ENCODE results near the gene DNAH8. TPM values are rescaled to one million over a fixed set of nuclear protein-coding genes. Genes with fewer than 3 reads are reported as not detected.

The DNAH8 gene
- total RNA-seq, 4 donors from 2014 or later, result under 0.01 TPM; not detected in 3

DNA sequence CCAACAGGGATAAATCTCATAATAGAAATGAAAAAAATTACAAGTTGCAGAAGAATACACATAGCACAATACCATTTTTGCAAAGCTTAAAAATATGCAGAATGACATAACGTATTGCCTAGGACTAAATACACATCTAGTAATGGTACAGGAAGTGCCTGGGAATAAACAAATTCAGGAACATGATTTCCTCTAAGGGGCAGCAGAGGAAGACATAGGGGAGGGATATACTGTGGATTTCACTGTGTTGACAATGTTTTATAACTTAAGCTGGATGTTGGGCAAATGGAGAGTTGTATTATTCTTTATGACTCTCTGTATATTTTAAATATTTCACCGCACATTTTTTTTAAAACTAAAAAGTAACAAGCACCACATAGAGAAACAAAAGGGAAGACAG is 6.6 kb upstream of the DNAH8 start:
- no peak for DNase-seq (ENCODE audit: extremely low spot score)
- no peak overlapping the region for H3K27ac ChIP-seq (replicated peaks in 1 of 4)
- H3K4me3 ChIP-seq, result no peak overlapping the region
- WGBS, result 32% methylated on average over 2 of the region's 2 CpGs
- TF ChIP-seq EP300 (IDR thresholded peaks at IDR 0.05) (no peak), POLR2AphosphoS5 (IDR thresholded peaks at IDR 0.05) (no peak), POLR2A (IDR thresholded peaks at IDR 0.05; ENCODE audit: low read depth) (no peak)
- TF ChIP-seq, protein P1, sequence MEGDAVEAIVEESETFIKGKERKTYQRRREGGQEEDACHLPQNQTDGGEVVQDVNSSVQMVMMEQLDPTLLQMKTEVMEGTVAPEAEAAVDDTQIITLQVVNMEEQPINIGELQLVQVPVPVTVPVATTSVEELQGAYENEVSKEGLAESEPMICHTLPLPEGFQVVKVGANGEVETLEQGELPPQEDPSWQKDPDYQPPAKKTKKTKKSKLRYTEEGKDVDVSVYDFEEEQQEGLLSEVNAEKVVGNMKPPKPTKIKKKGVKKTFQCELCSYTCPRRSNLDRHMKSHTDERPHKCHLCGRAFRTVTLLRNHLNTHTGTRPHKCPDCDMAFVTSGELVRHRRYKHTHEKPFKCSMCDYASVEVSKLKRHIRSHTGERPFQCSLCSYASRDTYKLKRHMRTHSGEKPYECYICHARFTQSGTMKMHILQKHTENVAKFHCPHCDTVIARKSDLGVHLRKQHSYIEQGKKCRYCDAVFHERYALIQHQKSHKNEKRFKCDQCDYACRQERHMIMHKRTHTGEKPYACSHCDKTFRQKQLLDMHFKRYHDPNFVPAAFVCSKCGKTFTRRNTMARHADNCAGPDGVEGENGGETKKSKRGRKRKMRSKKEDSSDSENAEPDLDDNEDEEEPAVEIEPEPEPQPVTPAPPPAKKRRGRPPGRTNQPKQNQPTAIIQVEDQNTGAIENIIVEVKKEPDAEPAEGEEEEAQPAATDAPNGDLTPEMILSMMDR (IDR thresholded peaks at IDR 0.05), result no peak
- intact Hi-C loops (cut with DNase I), result loop anchor here (10.0 kb wide), 1 partner anchor 64 kb away; no protein-coding TSS in a partner anchor
- H3K36me3 ChIP-seq, result no peaks in the 10 kb centered on the region
- H3K27me3 ChIP-seq, result peaks cover 0 to 6% (median 0%) of the 10 kb centered on the region in 4 donors
- no peaks in the 10 kb centered on the region for H3K9me3 ChIP-seq
- peaks cover 0 to 3% (median 2%) of the 10 kb centered on the region in 4 donors for H3K4me1 ChIP-seq

DNA sequence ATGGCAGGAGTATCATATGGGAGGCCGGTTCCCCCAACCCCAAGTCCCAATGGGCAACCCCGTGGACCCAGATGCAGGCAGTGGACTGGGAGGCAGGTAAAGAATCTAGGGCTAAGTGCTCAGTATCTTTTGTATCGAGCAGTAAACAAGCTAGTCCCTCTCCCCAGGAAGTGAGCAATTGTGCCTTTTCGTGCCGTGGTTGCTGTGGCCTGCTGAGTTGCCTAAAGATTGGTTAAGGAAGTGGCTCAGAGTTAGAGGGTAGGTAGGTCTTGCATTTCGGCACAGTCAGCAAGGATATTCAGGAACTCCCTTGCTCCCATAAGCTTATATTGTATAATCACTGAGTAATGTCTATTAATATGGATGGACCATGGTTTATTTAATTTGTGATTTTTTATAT is 1.3 kb upstream of the DNAH8 start:
- Histone ChIP-seq H3K27ac (replicated peaks in 1 of 4) (no peak overlapping the region), H3K27me3 (peaks cover 0 to 36% (median 12%) of the 10 kb centered on the region in 4 donors), H3K4me1 (peaks cover 7 to 18% (median 11%) of the 10 kb centered on the region in 4 donors), H3K4me3 (no peak overlapping the region), H3K9me3 (no peaks in the 10 kb centered on the region), H3K36me3 (no peaks in the 10 kb centered on the region)
- 67% methylated on average over 5 of the region's 6 CpGs for whole genome bisulfite sequencing
- intact Hi-C loops (cut with DNase I), result no loop called here
- no peak for DNase-seq (ENCODE audit: extremely low spot score)
- no peak for TF ChIP-seq EP300 (IDR thresholded peaks at IDR 0.05)
- TF ChIP-seq, protein P1 (IDR thresholded peaks at IDR 0.05), result no peak
- no peak for TF ChIP-seq POLR2AphosphoS5 (IDR thresholded peaks at IDR 0.05)
- no peak for TF ChIP-seq POLR2A (IDR thresholded peaks at IDR 0.05; ENCODE audit: low read depth)

DNA sequence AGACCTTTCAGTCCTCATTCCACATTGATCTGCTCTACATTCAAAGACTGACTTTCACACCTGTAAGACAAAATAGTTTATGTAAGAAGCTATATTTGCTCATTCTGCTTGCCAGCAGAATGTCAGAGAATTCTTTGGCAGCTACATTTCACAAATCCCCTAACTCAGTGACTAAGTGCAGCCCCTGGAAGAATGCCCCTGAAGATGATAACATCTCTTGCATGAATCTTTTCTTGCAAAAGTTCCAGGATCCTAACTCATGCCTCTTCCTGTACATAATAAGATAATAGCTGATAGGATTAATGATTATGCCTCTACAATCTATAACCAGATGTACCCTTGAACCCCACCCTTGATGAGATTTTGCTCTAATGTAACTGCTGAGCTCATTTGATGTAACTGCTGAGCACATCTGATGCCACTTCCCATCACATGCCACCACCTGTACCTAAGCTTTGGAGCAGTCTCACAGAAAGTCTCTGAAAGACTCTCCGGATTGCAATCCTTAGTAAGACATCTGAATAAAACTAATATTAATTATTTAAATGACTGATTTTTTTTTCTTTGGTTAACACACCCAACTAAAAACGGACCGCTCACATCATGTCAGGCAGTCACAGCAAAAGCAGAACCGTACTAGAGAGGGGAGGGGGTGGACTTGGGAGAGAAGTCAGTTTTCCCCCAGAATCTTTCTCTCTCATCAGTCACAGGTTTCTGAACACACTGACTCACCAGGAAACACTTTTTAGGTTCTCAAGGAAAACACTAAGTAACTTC is 684 bp upstream of the DNAH8 start:
- H3K4me1 ChIP-seq, result peaks cover 7 to 18% (median 11%) of the 10 kb centered on the region in 4 donors
- intact Hi-C loops (cut with DNase I), result no loop called here
- TF ChIP-seq EP300 (IDR thresholded peaks at IDR 0.05), result no peak
- TF ChIP-seq, protein P1 (IDR thresholded peaks at IDR 0.05), result no peak
- no peak for TF ChIP-seq POLR2A (IDR thresholded peaks at IDR 0.05; ENCODE audit: low read depth)
- TF ChIP-seq POLR2AphosphoS5 (IDR thresholded peaks at IDR 0.05), result no peak
- H3K27ac ChIP-seq (replicated peaks in 1 of 4), result no peak overlapping the region
- 38% methylated on average over 4 of the region's 4 CpGs for WGBS
- H3K4me3 ChIP-seq, result peak overlapping the region; percentile 43 to 53 (median 49)
- peaks cover 0 to 41% (median 12%) of the 10 kb centered on the region in 4 donors for H3K27me3 ChIP-seq
- H3K9me3 ChIP-seq, result no peaks in the 10 kb centered on the region
- H3K36me3 ChIP-seq, result no peaks in the 10 kb centered on the region
- DNase-seq (ENCODE audit: extremely low spot score), result no peak

DNA sequence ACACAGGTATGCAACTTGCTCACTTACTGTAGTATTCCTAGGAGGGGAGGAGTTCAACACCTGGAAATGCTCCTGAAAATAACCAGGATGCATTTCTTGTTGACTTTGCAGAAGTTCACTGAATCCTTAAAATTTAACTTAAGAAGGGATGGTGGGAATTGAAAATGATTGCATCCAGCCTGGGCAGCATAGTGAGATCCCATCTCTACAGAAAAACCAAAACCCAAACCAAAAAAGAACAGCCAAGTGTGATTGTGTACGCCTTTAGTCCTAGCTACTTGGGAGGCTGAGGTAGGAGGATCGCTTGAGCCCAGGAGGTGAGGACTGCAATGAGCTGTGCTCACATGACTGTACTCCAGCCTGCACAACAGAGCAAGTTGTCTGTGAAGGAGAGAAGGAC is 1.7 kb downstream of the DNAH8 start:
- intact Hi-C loops (cut with DNase I), result no loop called here
- peaks cover 0 to 50% (median 12%) of the 10 kb centered on the region in 4 donors for H3K27me3 ChIP-seq
- H3K9me3 ChIP-seq, result peaks cover 0 to 4% (median 0%) of the 10 kb centered on the region in 4 donors

More for the DNA sequence above, 1.7 kb downstream of the DNAH8 start:
- no peak overlapping the region for H3K27ac ChIP-seq (replicated peaks in 1 of 4)
- no peak for DNase-seq (ENCODE audit: extremely low spot score)
- H3K4me1 ChIP-seq, result peaks cover 7 to 23% (median 11%) of the 10 kb centered on the region in 4 donors
- TF ChIP-seq POLR2A (IDR thresholded peaks at IDR 0.05; ENCODE audit: low read depth) (no peak), EP300 (IDR thresholded peaks at IDR 0.05) (no peak), POLR2AphosphoS5 (IDR thresholded peaks at IDR 0.05) (no peak)
- TF ChIP-seq, protein P1 (IDR thresholded peaks at IDR 0.05), result no peak
- WGBS, result 94% methylated on average over 2 of the region's 2 CpGs
- H3K4me3 ChIP-seq, result no peak overlapping the region
- no peaks in the 10 kb centered on the region for H3K36me3 ChIP-seq

Data from esophagus muscularis mucosa (tissue), 4 donors.